ENCODE data around the gene MAP3K6. TPM values are rescaled to one million over a fixed set of nuclear protein-coding genes. Genes with fewer than 3 reads are reported as not detected.
A peak's percentile ranks its signal among the peaks of the same experiment; 100 is the strongest.

MAP3K6 gene
- total and polyA plus RNA-seq, 2 donors (not counting 3 experiments of a cell fraction or from before 2014, with no cell fraction given) = 9.9 to 12.4 TPM

DNA sequence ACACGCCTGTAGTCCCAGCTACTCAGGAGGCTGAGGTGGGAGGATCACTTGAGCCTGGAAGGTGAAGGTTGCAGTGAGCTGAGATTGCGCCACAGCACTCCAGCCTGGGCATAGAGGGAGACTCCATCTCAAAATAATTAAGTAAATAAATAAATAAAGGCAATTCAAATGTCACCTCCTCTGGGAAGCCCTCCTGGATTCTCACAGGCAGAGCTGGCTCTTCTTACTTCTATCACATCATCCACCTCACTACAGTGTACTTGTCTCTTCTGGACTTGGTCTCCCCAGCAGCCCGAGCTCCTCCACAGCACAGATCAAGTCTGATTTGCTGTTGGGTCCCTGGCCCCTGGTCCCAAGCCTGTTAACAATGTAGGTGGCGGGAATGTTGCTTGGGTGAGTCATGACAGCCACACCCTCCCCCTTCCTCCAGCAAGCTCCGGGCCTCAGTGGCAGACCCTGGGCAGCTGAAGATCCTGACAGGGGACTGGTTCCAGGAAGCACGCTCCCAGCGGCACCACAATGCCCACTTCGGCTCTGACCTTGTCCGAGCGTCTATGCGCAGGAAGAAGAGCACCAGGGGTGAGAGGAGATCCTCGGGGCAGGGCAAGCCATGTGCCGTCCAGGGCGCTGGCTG is 19.7 kb downstream of the MAP3K6 start:
- H3K4me2 ChIP-seq (ENCODE audit: insufficient read depth, low read length) = no peak overlapping the region
- BruUV-seq (replicated peaks) = no TSS peak
- H3K9ac ChIP-seq (replicated peaks; ENCODE audit: extremely low read depth, insufficient read depth, low read length) = no peak overlapping the region
- H3K79me2 ChIP-seq (ENCODE audit: control insufficient read depth, insufficient read depth, low read length) = no peaks in the 10 kb centered on the region
- CTCF ChIA-PET = interaction anchor here (1.9 to 3.0 kb wide), 2 partner anchors 10 to 22 kb away, joined by 5 to 22 read pairs; no protein-coding TSS in a partner anchor
- no peaks in the 10 kb centered on the region for H3K9me1 ChIP-seq (replicated peaks; ENCODE audit: control insufficient read depth, extremely low read depth, insufficient read depth, low read length)
- H3K27ac ChIP-seq (ENCODE audit: insufficient read depth, low read depth, low read length) = no peak overlapping the region
- no peak for FAIRE-seq
- no peaks in the 10 kb centered on the region for H3K36me3 ChIP-seq (ENCODE audit: control insufficient read depth in 2 of 2, extremely low read depth in 1 of 2, insufficient read depth in 2 of 2, low read length in 2 of 2)
- peaks cover 2 to 5% of the 10 kb centered on the region in 2 experiments for H3K27me3 ChIP-seq (ENCODE audit: control insufficient read depth in 2 of 2, insufficient read depth in 2 of 2, low read length in 2 of 2)
- H4K20me1 ChIP-seq (replicated peaks; ENCODE audit: control insufficient read depth, extremely low read depth, insufficient read depth, low read length) = no peaks in the 10 kb centered on the region
- H3K4me3 ChIP-seq (replicated peaks in 1 of 3; ENCODE audit: insufficient read depth in 1 of 3, low read depth in 1 of 3, low read length in 3 of 3) = no peak overlapping the region
- H2AFZ ChIP-seq (ENCODE audit: low read depth, low read length) = peak overlapping the region; percentile 15
- dilution Hi-C loops (cut with MboI; ENCODE audit: extremely low pct_ligation_motif_present, low sequenced_read_pairs) (no loop called here), intact Hi-C loops (cut with micrococcal nuclease) (no loop called here)
- no peaks in the 10 kb centered on the region for H3K9me3 ChIP-seq (replicated peaks; ENCODE audit: control insufficient read depth, insufficient read depth, low read length)
- TF ChIP-seq FOS (IDR thresholded peaks at IDR 0.05; ENCODE audit: borderline replicate concordance, insufficient read depth, low read length) (no peak), POLR2AphosphoS5 (IDR thresholded peaks at IDR 0.05; ENCODE audit: insufficient read depth, low read depth, low read length) (no peak), EZH2 (IDR thresholded peaks at IDR 0.05; ENCODE audit: borderline replicate concordance, low read depth, low read length, severe bottlenecking) (no peak), GATA2 (IDR thresholded peaks at IDR 0.05; ENCODE audit: insufficient read depth, insufficient read length, low read depth, low read length) (no peak), POLR2A (IDR thresholded peaks at IDR 0.05; ENCODE audit: low read depth, low read length) (no peak), MYC (IDR thresholded peaks at IDR 0.05; ENCODE audit: low read depth, low read length) (no peak), JUN (IDR thresholded peaks at IDR 0.05; ENCODE audit: borderline replicate concordance, insufficient read depth, insufficient read length, low read depth) (no peak)
- TF ChIP-seq, protein P1, sequence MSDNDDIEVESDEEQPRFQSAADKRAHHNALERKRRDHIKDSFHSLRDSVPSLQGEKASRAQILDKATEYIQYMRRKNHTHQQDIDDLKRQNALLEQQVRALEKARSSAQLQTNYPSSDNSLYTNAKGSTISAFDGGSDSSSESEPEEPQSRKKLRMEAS (IDR thresholded peaks at IDR 0.05; ENCODE audit: insufficient read depth, insufficient read length) = no peak
- TF ChIP-seq, protein P2, sequence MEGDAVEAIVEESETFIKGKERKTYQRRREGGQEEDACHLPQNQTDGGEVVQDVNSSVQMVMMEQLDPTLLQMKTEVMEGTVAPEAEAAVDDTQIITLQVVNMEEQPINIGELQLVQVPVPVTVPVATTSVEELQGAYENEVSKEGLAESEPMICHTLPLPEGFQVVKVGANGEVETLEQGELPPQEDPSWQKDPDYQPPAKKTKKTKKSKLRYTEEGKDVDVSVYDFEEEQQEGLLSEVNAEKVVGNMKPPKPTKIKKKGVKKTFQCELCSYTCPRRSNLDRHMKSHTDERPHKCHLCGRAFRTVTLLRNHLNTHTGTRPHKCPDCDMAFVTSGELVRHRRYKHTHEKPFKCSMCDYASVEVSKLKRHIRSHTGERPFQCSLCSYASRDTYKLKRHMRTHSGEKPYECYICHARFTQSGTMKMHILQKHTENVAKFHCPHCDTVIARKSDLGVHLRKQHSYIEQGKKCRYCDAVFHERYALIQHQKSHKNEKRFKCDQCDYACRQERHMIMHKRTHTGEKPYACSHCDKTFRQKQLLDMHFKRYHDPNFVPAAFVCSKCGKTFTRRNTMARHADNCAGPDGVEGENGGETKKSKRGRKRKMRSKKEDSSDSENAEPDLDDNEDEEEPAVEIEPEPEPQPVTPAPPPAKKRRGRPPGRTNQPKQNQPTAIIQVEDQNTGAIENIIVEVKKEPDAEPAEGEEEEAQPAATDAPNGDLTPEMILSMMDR (IDR thresholded peaks at IDR 0.05; ENCODE audit: extremely low read depth in 1 of 2, insufficient read depth in 1 of 2, low read depth in 1 of 2, low read length in 2 of 2) = no peak
- H3K4me1 ChIP-seq (ENCODE audit: control insufficient read depth, extremely low read depth, insufficient read depth, low read length) = peaks cover 7% of the 10 kb centered on the region
- POLR2A ChIA-PET = no interaction called here
- no peak for DNase-seq (ENCODE audit: low read depth, low spot score)

Data from endothelial cell of umbilical vein (primary cell).